A673 (cell line): ENCODE measurements around the gene PGAP6. TPM values are rescaled to one million over a fixed set of nuclear protein-coding genes. Genes with fewer than 3 reads are reported as not detected.

Experiments used
- BruUV-seq: library from RNA; stranded (reverse); fragments of 400-500 nt; replicated peaks from 2 replicates; lab custom pipeline; 2021; lab: Mats Ljungman, UMichigan
- CTCF ChIA-PET: fragments of 300-600 bp; sonication (Branson Sonifier 250); formaldehyde crosslinking; loops from one replicate; lab custom pipeline; 2022; ENCODE audit warnings: antibody characterized with exemption; lab: Charles Lee
- POLR2A ChIA-PET: fragments of 300-600 bp; sonication (Branson Sonifier 250); formaldehyde crosslinking; loops from one replicate; lab custom pipeline; 2022; ENCODE audit warnings: antibody characterized with exemption; ENCODE audit not compliant: low non-redundant PET; lab: Charles Lee
- DNase-seq: peaks from one replicate; pipeline ENCODE4 v3.0.0-alpha.2; 2015; ENCODE audit warnings: low spot score
- H3K27ac ChIP-seq: fragments of 200-600 bp; sonication (generic); 2 replicates; pipeline ENCODE4 v1.5.1; 2016; ENCODE audit warnings: mixed run types, low read depth, mild to moderate bottlenecking, mixed read lengths, antibody characterized with exemption, low read length; ENCODE audit not compliant: poor library complexity, severe bottlenecking
- H3K27me3 ChIP-seq: fragments of 200-600 bp; sonication (generic); replicated peaks from 2 replicates; pipeline ENCODE4 v1.6.1; 2017; ENCODE audit warnings: mixed run types, low read depth, mild to moderate bottlenecking, mixed read lengths, antibody characterized with exemption, low read length; ENCODE audit not compliant: insufficient read depth, poor library complexity
- H3K36me3 ChIP-seq: fragments of 200-600 bp; sonication (generic); 2 replicates; pipeline ENCODE4 v1.6.1; 2016; ENCODE audit warnings: mixed run types, mild to moderate bottlenecking, mixed read lengths, antibody characterized with exemption, low read length; ENCODE audit not compliant: insufficient read depth, poor library complexity, severe bottlenecking
- H3K4me1 ChIP-seq: fragments of 200-600 bp; sonication (generic); 2 replicates; pipeline ENCODE4 v1.6.1; 2017; ENCODE audit warnings: mixed run types, mild to moderate bottlenecking, mixed read lengths, antibody characterized with exemption, low read length; ENCODE audit not compliant: insufficient read depth, poor library complexity, severe bottlenecking
- H3K4me3 ChIP-seq: fragments of 200-600 bp; sonication (generic); 2 replicates; pipeline ENCODE4 v1.5.1; 2016; ENCODE audit warnings: low read depth, mixed run types, mild to moderate bottlenecking, mixed read lengths, low read length; ENCODE audit not compliant: poor library complexity, severe bottlenecking
- H3K9me3 ChIP-seq: fragments of 200-600 bp; sonication (generic); 2 replicates; pipeline ENCODE4 v1.6.1; 2016; ENCODE audit warnings: mixed run types, low read depth, mild to moderate bottlenecking, mixed read lengths, antibody characterized with exemption, low read length; ENCODE audit not compliant: poor library complexity, severe bottlenecking
- EZH2 ChIP-seq: fragments of 200-600 bp; sonication (generic); IDR thresholded peaks from 2 replicates; pipeline ENCODE4 v1.6.1; 2017; ENCODE audit warnings: borderline replicate concordance, low read depth, mild to moderate bottlenecking, mixed read lengths, antibody characterized with exemption, low read length; ENCODE audit not compliant: poor library complexity, severe bottlenecking
- intact Hi-C: fragments of 100-400 bp; cut with micrococcal nuclease; formaldehyde crosslinking; loops from one replicate; pipeline ENCODE4 v1.10.0; 2022; ENCODE audit not compliant: unreplicated experiment
- total RNA-seq: library from RNA; stranded (reverse); gene quantifications from 2 replicates; pipeline ENCODE4 v1.2.3, GENCODE V29; 2021
- TF ChIP-seq, protein P1 (sequence below): fragments of 300-800, 200-600 bp; sonication (generic); conservative IDR thresholded peaks from 2 replicates; pipeline ENCODE4 v1.5.1; 2017; ENCODE audit warnings: low read depth, mild to moderate bottlenecking, antibody characterized with exemption, low read length, moderate library complexity, mixed read lengths

PGAP6 gene
- total RNA-seq, 1 experiment from 2014 or later, result 38.7 TPM

DNA sequence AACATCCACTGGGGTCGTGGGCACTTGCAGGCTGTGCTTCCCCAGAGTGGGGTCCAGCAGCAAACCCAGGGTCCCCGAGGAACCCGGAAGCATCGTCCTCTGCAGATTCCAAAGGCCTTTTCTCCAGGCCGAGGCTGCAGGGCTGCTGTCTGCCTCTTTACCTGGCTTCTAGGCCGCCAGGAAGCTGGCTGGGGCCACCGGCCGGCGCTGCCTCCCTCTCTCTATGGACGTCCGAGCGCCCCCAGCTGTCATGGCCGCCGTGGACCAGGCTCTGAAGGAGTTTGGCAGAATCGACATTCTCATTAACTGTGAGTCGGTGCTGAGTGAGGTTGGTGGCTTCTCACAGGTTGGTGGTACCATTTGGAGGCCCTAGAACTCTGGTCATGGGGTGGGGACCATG is 25.5 kb upstream of the PGAP6 start:
- Histone ChIP-seq H3K4me1 (no peaks in the 10 kb centered on the region), H3K36me3 (no peaks in the 10 kb centered on the region), H3K27me3 (no peaks in the 10 kb centered on the region), H3K4me3 (no peak overlapping the region), H3K27ac (no peak overlapping the region), H3K9me3 (no peaks in the 10 kb centered on the region)
- TF ChIP-seq, protein P1, sequence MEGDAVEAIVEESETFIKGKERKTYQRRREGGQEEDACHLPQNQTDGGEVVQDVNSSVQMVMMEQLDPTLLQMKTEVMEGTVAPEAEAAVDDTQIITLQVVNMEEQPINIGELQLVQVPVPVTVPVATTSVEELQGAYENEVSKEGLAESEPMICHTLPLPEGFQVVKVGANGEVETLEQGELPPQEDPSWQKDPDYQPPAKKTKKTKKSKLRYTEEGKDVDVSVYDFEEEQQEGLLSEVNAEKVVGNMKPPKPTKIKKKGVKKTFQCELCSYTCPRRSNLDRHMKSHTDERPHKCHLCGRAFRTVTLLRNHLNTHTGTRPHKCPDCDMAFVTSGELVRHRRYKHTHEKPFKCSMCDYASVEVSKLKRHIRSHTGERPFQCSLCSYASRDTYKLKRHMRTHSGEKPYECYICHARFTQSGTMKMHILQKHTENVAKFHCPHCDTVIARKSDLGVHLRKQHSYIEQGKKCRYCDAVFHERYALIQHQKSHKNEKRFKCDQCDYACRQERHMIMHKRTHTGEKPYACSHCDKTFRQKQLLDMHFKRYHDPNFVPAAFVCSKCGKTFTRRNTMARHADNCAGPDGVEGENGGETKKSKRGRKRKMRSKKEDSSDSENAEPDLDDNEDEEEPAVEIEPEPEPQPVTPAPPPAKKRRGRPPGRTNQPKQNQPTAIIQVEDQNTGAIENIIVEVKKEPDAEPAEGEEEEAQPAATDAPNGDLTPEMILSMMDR, result no peak
- TF ChIP-seq EZH2, result no peak
- DNase-seq, result no peak
- BruUV-seq, result no TSS peak
- ChIA-PET CTCF (no interaction called here), POLR2A (no interaction called here)
- intact Hi-C loops, result no loop called here

DNA sequence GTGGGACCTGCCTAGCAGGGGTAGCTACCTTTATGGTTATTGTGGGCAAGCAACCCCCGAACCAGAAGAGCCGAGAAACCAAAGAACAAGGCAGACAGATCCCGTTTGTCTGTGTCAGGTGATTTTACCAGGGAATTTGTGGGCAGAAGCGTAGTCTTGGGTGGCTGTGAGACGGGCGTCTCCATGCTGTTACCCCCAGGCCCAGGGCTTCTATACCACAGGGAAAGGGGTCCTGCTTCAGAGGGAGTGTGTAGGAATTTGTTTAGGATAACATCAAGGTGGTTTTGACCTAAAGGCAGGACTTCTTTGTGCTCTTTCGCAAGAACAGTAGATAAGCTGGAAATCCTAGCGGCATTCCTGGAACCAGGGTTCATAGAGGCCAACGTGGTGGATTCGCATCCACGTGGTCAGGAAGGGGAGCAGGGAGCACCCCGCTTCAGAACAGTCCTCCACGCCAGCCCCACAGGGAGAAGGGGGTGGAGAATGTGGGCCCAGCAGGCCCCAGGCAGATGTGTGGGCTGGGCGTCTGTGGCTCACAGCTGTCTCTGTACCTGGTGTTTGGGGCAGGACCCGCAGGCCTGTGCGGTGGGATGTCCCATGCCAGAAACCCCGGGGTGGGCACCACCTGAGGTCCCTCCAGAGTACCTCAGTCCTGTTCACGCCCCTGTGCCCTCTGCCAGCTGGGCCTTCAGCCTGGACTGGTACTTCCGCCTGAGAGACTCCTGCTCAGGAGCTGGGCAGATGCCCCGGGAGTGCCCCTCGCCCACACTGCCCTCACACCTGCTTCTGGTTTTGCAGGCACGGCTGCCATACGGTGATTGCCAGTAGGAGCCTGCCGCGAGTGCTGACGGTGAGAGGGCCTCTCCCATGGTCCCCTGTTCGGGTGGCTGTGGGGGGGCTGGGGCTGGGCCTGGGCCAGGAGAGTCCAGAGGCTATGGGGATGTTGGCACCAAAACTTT is 24.0 kb upstream of the PGAP6 start:
- Histone ChIP-seq H3K27ac (no peak overlapping the region), H3K4me1 (peaks cover under 1% of the 10 kb centered on the region), H3K9me3 (no peaks in the 10 kb centered on the region), H3K36me3 (no peaks in the 10 kb centered on the region), H3K4me3 (no peak overlapping the region), H3K27me3 (no peaks in the 10 kb centered on the region)
- intact Hi-C loops, result no loop called here
- POLR2A ChIA-PET, result no interaction called here
- no peak for DNase-seq
- TF ChIP-seq EZH2, result no peak
- TF ChIP-seq, protein P1, result no peak
- CTCF ChIA-PET, result no interaction called here
- BruUV-seq, result no TSS peak

DNA sequence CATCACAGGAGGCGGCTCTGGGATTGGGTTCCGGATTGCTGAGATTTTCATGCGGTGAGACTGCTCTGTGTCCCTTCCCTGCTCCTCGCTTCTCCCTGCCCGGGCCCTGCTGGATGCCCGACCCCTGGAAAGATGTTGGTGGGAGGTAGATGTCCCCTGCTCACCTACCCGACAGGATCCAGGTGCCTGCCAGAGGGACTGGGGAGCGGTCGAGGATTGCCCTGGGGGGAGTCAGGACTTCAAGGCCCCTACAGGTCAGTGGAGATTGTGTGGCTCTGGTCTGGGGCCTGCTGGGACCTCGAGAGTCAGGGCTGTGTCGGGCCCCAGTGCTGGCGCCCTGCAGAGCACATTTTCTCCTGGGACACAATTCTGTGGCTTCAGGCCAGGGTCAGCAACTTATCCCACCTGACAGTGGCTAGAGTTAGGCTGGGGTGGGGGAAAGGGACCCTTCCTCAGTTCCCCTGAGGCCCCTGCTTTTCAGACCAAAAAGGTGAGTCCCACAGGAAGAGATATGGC is 23.3 kb upstream of the PGAP6 start:
- peaks cover 5% of the 10 kb centered on the region for H3K36me3 ChIP-seq
- no peak overlapping the region for H3K27ac ChIP-seq
- no peaks in the 10 kb centered on the region for H3K27me3 ChIP-seq
- POLR2A ChIA-PET, result no interaction called here
- H3K9me3 ChIP-seq, result no peaks in the 10 kb centered on the region
- BruUV-seq, result no TSS peak
- no peak for TF ChIP-seq EZH2
- TF ChIP-seq, protein P1, result no peak
- H3K4me1 ChIP-seq, result peaks cover 6% of the 10 kb centered on the region
- CTCF ChIA-PET, result no interaction called here
- no peak overlapping the region for H3K4me3 ChIP-seq
- no peak for DNase-seq
- intact Hi-C loops, result loop anchor here (5.0 kb wide), 2 partner anchors 82 to 122 kb away; partner anchors contain the start of gene CAPN15
